Loucy (cell line): Measurements from ENCODE around the gene TNC.

Experiments
- CTCF ChIP-seq: fragments of 200-600 bp; sonication (generic); conservative IDR thresholded peaks from 2 replicates; pipeline ENCODE4 v1.5.1; 2014; ENCODE audit warnings: mild to moderate bottlenecking, antibody characterized with exemption, low read length
- EZH2phosphoT487 ChIP-seq: fragments of 200-600 bp; IDR thresholded peaks from 2 replicates; pipeline ENCODE4 v1.6.1; 2018; ENCODE audit warnings: antibody characterized with exemption, mild to moderate bottlenecking, moderate library complexity, borderline replicate concordance

DNA sequence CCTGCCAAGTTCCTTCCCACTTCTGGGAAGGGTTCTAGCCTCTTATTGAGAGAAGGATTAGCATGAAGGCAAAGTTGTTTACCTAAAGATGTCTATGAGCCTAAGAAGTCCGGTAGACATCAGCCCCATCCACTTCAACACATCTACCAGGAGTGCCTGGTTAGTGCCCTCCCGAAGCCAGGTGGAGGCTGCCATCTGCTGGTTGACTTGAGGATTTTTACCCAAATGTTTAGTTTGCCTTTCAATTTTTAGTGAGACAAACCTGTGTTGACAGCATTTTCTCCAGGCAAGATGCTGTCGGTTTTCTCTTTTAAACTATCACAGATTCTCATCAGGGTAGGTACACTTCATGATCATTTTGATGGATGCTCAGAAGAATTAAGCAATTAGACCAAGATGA lies 104.0 kb downstream of the TNC start:
- TF ChIP-seq CTCF (peak; percentile 90), EZH2phosphoT487 (no peak)
